AG09309 (cell line): Measurements from ENCODE around the gene SPINK5.

Experiments used
- DNase-seq: peaks from one replicate; pipeline ENCODE4 v3.0.0-alpha.2; 2010; ENCODE audit warnings: low read depth
- H3K4me3 ChIP-seq: 2 replicates; pipeline ENCODE4 v1.5.1; 2011; ENCODE audit warnings: mild to moderate bottlenecking, low read depth, low read length, moderate library complexity; ENCODE audit not compliant: control insufficient read depth
- TF ChIP-seq, protein P1 (sequence below): IDR thresholded peaks from 2 replicates; pipeline ENCODE4 v1.5.1; 2011; ENCODE audit warnings: mild to moderate bottlenecking, low read depth, low read length, inconsistent platforms; ENCODE audit not compliant: insufficient read depth, control insufficient read depth; ENCODE audit errors: missing control alignments

SPINK5 gene

DNA sequence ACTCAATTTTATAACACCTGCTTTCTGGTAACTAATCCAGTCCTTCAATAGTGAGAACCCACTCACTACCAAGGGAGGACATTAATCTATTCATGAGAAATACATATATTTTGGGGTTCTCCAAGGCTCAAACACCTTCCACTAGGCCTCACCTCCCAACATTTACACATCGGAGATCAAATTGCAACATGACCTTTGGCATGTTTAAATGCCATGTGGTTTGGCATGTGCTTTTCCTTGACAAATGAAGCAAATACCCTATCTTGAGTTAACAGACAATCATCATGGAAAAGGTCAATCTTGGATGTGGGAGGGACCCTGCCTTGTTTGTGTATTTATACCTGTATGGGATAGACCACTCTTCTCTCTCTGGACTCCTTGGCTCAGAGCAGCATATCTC, 82.7 kb downstream of the SPINK5 start:
- no peak for DNase-seq
- no peak overlapping the region for H3K4me3 ChIP-seq
- TF ChIP-seq, protein P1, sequence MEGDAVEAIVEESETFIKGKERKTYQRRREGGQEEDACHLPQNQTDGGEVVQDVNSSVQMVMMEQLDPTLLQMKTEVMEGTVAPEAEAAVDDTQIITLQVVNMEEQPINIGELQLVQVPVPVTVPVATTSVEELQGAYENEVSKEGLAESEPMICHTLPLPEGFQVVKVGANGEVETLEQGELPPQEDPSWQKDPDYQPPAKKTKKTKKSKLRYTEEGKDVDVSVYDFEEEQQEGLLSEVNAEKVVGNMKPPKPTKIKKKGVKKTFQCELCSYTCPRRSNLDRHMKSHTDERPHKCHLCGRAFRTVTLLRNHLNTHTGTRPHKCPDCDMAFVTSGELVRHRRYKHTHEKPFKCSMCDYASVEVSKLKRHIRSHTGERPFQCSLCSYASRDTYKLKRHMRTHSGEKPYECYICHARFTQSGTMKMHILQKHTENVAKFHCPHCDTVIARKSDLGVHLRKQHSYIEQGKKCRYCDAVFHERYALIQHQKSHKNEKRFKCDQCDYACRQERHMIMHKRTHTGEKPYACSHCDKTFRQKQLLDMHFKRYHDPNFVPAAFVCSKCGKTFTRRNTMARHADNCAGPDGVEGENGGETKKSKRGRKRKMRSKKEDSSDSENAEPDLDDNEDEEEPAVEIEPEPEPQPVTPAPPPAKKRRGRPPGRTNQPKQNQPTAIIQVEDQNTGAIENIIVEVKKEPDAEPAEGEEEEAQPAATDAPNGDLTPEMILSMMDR: no peak

GRCh38 chr5:148147415-148147814, 83.6 kb downstream of the SPINK5 start:
- no peak overlapping the region for H3K4me3 ChIP-seq

DNA sequence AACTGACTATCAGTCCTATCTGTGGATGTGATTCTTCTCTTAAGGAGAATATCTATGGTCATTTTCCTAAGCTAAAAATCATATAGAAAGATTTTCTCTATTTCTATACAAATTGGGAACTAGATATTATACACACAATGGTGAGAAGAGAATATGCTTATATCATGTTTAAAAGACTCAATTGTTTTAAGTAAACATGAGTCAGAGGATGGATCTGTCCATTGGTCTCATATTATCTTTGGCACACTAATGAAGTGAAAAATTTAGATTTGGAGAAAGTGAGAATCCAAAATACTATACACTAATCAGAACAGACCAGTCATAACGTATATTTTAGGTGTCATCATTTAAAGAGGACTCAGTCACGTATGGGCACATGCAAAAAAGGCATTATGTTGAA, 88.1 kb downstream of the SPINK5 start:
- no peak overlapping the region for H3K4me3 ChIP-seq
- TF ChIP-seq, protein P1: no peak
- DNase-seq: no peak

More at GRCh38 chr5:148147415-148147814, 83.6 kb downstream of the SPINK5 start:
- TF ChIP-seq, protein P1: no peak
- DNase-seq: no peak

- no peak overlapping the region for H3K4me3 ChIP-seq
- TF ChIP-seq, protein P1: no peak
- DNase-seq: no peak
Observed at GRCh38 chr5:148152781-148153180, 89.0 kb downstream of the SPINK5 start.

DNA sequence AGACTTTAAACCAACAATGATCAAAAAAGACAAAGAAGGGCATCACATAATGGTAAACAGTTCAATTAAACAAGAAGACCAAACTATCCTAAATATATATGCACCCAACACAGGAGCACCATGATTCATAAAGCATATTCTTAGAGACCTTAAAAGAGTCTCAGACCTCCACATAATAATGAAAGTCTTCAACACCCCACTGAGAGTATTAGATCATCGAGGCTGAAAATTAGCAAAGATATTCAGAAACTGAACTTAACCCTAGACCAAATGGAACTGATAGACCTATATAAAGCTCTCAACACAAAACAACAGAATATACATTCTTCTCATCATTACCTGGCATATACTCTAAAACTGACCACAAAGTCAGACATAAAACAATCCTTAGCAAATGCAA, 92.8 kb downstream of the SPINK5 start:
- H3K4me3 ChIP-seq: no peak overlapping the region
- TF ChIP-seq, protein P1: no peak
- DNase-seq: no peak

DNA sequence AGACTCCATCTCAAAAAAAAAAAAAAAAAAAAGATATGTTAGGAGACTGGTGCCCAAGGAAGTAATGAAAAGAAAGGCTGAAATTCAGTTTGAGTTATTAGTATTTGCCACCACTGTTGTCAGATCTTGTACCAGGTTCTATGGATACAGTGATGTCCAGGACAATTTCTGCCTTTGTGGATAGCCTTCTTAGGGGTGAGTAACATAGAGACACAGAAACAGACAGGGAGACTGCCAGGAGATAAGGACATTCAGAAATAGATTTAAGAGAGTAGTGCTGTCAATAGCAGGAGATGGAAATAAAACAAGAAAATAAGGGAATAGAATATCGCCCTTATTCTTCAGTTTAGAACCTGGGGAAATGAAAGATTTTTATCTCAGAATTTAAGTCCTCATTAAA, 98.3 kb downstream of the SPINK5 start:
- TF ChIP-seq, protein P1: no peak
- DNase-seq: no peak
- no peak overlapping the region for H3K4me3 ChIP-seq

- no peak overlapping the region for H3K4me3 ChIP-seq
- DNase-seq: no peak
- TF ChIP-seq, protein P1: no peak
Observed at GRCh38 chr5:148163345-148163744, 99.6 kb downstream of the SPINK5 start.
